HG03108 (cell line): Measurements from ENCODE around the gene SETD2.
"Not testable (repeated sequence)": the region's sequence is repeated elsewhere in the genome, so short reads cannot be mapped to it uniquely, and the experiment has no call there.

Source experiments
- ATAC-seq: cut with Tn5 transposase; IDR thresholded peaks from one replicate; pipeline ENCODE4 v1.9.1; 2021; ENCODE audit warnings: moderate library complexity; ENCODE audit not compliant: unreplicated experiment

SETD2 gene

GRCh38 chr3:47036145-47036544 lies 127.8 kb downstream of the SETD2 start:
- ATAC-seq: no peak

DNA sequence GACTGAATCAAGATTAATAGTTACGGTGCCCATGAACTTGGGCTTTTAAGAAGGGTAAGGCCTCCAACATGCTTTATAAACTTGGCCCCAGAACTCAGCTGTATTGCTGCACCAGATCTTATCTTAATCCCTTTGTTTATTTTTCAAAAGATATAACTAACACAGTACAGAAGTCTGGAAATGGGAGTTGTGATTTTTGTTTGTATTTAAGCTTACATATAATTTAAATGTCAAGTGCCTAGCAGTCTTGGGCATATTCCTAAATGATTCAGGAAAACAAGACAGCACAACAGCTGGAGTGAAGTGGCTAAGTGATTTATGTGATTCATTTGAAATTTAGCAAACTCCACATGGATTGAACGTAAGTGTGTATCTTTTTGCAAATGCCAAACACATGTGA lies 128.3 kb downstream of the SETD2 start:
- ATAC-seq: no peak

DNA sequence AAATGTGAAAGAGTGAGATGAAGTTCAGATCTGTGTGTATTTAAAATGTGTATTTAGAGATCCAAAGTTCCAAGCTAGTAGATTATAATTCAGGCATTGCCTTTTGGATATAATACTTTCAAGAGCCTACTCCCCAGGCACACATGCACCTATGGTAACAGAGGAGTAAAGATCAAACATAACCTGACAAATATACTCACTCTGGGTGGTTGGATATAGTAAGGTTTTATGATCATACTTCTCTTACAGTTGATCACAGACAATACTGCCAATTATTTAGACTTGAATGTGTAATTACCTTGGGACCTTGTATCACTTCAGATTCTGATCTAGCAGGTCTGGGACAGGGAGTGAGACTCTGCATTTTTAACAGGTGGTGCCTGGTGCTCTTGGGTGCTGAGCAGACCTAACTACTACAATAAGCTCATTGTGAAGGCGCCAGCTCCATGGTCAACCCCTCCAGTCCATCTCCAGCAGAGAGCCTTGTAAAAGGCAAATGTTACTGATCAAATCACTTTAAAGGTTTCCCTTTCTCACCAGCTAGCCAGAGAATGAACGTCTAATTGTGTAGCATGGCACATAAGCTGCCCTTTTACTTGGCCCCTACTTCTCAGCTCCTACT lies 128.9 kb downstream of the SETD2 start:
- no peak for ATAC-seq

DNA sequence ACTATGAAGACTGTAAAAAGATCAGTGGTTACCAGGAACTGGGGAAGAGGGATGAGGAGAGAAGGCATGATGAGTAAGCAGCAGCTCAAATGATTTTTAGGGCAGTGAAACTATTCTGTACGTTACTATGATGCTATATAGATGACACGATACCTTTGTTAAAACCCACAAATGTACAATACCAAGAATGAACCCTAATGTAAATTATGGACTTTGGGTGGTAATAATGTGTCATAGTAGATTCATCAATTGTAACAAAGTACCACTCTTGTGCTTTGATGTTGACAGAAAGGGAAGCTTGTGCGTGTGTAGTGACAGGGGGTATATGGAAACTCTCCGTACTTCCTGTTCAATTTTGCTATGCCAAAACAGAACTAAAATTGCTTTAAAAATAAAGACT lies 132.9 kb downstream of the SETD2 start:
- not testable (repeated sequence) for ATAC-seq

DNA sequence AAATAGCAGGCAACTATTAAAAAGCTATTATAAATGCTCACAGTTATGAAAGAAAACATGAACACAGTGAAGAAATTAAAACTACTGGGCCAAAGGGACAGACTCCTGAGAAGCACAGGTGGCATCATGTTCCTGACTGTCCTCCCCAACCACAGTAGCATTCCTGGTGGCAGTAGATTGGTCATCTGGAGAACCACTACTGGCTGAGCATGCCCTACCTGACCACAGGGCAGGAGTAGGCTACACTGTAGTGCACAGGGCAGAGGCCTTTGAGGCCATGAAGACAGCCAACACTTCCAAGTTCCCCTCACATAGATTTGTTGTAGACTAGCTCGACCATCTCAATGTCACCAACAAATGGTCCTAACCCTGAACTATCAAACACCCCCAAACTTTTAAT lies 135.2 kb downstream of the SETD2 start:
- ATAC-seq: no peak

DNA sequence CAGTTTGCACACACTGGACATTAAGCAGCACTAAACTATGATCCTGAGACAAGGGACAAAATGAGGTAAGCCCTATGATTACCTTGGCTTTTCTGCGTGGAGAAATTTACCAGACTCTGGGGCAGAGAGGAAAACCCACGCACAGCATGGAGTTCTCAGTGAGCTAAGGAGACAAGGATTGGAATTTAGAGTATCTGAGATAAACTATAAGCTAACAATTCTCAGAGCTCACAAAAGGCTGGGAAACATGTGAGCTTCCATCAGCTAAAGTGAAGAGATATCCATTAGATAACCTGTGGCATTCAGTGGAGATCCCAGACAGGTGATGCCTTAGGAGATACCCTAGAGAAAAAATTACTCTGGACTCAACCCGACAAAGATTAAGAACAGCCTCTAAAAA lies 135.8 kb downstream of the SETD2 start:
- no peak for ATAC-seq

DNA sequence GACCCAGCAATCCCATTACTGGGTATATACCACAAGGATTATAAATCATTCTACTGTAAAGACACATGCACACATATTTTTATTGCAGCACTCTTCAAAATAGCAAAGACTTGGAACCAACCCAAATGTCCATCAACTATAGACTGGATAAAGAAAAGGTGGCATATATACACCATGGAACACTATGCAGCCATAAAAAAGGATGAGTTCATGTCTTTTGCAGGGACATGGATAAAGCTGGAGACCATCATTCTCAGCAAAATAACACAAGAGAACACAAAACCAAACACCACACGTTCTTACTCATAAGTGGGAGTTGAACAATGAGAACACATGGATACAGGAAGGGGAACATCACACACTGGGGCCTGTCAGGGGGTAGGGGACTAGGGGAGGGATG lies 137.5 kb downstream of the SETD2 start:
- not testable (repeated sequence) for ATAC-seq

DNA sequence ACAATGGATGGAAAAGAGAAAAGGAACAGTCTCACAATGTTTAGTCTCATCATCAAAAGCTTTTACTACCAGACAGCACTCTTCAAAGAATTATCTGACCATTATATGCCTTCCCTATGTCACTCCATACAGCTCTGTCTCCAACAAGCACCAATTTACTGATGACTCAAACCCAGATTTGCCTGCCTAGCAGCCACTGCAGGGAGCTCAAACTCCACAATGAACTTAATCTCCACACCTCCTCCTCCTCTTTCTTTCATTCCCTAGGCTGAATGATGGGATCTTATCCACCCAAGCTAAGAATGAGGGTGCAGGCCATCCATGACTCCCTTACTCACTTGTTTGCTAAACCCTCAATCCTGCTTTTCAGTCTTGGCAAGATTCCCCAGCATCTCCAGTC lies 139.0 kb downstream of the SETD2 start:
- ATAC-seq: no peak

- no peak for ATAC-seq
Measured at GRCh38 chr3:47022641-47023071, 141.3 kb downstream of the SETD2 start.

DNA sequence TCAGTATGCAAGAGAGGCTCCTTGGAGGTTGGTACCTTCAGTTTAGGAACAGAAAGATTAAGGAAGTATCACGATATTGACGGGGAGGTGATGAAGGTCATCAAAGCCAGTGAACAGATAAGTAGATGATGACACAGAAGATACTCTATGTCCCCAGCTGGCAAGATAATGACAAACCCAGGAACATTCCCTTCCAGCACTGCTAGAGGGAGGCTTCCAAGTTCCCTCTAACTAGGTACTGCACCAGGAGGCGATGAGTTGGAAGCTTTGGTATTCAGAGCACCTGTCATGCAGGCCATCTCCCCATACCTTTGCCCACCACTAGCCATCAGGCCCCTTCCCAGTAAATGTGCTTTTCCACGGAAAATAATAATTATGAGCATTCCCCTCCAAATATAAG lies 143.6 kb downstream of the SETD2 start:
- no peak for ATAC-seq

DNA sequence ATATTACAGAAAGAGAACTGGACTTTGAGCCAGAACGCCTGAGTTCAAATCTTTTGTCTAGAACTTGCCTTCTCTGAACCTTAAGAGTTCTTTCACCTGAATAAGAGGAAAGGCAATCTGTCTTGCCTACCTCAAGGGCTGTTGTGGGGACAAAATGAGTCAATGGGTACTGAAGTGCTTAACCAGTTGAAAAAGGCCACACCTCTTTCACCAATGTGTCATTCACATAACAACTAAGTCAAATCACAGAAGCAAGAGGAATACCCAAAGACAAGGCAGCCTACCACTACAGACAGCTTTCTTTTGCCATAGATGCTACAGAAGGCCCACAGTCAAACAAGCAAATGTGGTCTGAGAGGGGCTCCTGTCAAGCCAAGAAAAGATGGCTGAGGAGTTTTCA lies 144.7 kb downstream of the SETD2 start:
- peak; percentile 37 for ATAC-seq

DNA sequence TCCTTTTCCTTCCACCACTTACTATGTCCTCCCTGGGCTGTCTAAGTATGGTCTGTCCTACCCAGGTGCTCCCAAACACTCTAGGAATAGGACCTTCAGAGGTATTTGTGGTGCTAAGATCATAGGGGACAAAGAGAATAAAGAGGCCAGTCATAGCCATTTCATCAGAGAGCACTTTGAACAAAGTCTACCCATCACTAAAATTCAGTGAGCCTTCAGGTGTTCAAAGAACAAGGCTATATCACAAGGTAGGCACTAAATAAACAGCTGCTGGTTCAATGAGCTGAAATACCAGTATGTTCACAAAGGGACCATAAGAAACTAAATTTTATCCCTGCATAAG lies 145.7 kb downstream of the SETD2 start:
- no peak for ATAC-seq

DNA sequence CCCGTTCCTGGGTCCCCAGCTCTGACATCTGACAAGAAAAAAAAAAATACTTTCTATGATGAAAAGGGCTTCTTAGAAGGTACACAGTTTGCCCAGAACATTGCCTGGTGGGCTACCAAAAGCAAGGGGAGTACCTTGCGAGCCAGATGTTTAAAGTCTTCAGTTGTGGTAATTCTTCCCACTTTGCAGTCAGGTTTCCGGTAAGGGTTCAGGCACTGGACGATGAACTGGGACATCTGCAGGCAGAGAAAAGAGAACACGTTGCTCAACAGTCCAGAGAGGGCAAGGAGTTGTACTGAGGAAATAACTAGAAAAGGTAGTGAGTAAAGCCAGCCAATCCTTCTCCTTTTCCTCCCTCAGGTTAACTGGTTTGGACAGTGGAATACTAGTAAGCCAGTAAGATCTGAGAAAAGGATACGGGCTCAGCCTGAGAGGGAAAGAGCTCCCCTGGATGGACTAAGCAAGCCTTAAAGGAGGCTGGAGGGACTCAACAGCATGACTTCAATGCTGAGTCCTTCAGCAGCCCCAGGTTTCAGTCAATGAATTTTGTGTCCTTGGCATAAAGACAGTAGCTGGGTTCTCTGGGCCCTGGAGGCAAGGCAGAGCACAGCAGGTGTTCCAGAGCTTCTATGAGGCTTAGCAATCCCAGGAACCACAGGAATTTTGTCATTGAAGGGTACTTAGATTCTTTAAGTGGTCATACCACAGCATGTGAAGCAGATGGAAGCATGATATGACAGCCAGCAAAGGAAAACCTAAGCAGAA lies 146.2 kb downstream of the SETD2 start:
- ATAC-seq: no peak

- ATAC-seq: peak; percentile 58
Measured at GRCh38 chr3:47016934-47017435, 146.9 kb downstream of the SETD2 start.

DNA sequence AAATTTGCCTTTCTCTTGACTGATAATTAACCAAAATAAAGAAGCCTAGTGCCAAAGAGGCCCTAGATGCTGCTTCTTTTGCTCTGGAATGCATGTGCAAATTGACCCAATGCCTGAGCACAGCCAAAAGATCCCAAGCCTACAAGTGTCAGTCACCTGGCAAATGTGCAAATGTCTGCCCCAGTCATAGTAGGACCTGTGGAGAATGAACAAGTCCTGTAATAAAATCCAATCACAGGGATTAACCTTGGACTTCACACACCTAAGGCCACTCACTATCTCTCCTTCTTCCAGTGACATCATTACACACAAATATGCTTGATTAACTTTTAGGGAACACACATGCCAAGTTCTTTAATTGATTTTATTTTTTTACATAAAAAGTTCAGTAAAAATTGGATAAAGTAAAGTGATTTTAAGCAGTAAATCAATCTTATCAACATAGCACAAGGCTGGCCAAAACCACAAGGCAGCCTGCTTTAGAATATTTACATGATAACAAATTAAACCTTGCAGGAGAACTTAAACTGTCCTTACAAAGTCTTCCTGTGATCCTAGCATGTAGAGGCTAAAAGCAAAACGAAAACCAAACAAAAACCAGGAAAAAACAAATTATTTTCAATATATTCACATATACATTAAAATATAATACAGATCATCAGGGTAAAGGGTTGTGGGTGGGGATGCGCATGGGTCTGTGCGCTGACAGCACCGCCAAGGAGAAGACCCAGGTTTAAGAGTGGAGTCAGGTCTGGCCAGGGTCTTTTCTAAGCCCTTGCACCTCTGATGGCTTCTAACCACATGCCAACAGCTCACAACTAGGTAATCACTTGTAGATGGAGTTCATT lies 147.6 kb downstream of the SETD2 start:
- no peak for ATAC-seq

GRCh38 chr3:47015151-47015550 lies 148.8 kb downstream of the SETD2 start:
- ATAC-seq: no peak

GRCh38 chr3:47014036-47014435 lies 149.9 kb downstream of the SETD2 start:
- ATAC-seq: no peak

- no peak for ATAC-seq
Measured at GRCh38 chr3:47013231-47013630, 150.7 kb downstream of the SETD2 start.

DNA sequence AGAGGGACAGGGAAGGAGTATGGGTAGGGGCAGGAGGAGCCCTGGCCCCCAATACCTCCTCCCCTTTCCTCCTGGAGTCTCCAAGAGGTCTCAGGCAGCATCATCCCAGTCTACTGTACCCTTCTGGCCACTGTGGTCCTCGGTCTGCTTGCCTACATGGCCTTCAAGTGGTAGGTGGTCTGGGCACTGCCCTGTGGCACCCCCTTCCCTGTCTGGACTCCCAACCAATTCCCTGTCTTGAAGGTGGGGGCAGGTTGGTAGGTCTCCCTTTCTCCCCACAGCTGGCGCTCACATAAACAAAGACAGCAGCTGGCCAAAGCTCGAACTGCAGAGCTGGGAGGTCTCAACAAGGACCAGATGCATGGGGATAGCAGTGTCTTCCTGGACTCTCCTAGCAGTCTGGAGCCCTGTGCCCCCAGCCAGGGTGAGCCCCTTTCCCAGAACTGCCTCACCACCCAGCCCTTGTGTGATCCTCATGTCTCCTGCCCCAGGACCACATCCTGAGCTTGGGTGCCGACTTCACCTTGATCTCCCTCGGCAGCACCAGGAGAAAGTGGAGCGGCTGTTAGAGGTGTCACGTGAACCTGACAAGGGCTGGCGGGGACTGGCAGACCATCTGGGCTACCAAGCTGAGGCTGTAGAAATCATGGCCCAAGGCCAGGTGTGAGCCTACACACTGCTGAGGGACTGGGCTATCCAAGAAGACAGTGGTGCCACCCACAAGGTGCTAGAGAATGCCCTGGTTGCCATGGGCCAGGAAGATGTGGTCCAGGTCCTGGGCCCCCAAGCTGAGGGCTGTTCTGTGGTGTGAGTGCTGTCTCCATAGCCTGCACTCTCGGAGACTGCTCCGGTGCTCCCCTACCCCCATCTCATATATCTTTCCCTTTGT lies 151.3 kb downstream of the SETD2 start:
- no peak for ATAC-seq

DNA sequence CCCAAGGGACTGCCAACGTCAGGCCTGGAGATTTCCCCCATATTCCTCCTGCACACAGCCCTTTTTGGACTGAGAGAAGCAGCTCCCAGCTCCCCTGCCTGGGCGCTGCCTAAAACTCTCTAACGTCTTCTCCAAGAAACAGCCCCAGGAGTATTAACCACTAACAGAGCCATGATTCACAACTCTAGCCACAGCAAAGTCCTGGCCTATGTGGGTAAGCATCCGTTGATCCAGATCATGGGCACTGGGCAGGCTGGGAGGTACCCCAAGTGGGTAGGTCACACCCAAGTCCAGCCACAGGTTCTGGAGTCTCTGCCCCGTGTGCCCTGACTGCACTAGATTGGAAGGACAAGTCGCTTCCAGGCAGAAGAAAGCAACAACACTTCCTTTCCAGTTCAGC lies 152.5 kb downstream of the SETD2 start:
- no peak for ATAC-seq

- ATAC-seq: no peak
Measured at GRCh38 chr3:47010910-47011309, 153.0 kb downstream of the SETD2 start.
